IPS DF 4.7 (cell line): ENCODE measurements around the gene FUT2.
"Not testable (repeated sequence)": the region's sequence is repeated elsewhere in the genome, so short reads cannot be mapped to it uniquely, and the experiment has no call there.

Experiments used
- DNase-seq: peaks from one replicate; pipeline ENCODE4 v3.0.0-alpha.2; 2013; ENCODE audit warnings: low spot score; ENCODE audit errors: extremely low read depth

Gene FUT2

DNA sequence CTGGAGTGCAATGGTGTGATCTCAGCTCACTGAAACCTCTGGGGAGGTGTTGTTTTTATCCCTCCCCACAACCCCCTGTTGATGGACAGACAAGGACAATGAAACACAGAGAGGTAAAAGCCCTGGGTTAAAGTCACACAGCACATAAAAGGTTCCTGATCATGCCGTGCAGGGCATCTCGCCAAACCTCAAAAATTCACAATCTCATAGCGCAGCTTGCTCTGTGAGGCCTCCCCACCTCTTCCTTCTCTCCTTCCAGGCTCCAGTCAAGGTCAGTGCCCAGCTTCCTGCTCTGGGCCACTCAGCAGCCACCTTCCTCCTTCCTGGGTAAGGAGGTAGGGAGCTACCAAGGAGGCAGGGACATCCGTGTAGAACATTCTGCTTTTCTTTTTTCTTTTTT lies 2.3 kb downstream of the FUT2 start:
- DNase-seq, result no peak

DNA sequence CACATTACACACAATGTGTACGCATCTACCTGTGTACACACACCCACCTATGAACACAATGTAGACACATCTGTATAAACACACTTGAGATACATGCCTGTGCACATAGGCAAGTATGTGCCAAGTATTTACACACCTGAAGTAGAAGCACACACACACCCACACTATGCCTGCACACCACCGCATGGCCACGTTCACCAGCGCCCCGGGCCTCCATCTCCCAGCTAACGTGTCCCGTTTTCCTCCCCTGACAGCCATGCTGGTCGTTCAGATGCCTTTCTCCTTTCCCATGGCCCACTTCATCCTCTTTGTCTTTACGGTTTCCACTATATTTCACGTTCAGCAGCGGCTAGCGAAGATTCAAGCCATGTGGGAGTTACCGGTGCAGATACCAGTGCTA lies 6.9 kb downstream of the FUT2 start:
- no peak for DNase-seq

GRCh38 chr19:48703316-48703715 lies 7.5 kb downstream of the FUT2 start:
- DNase-seq, result no peak

- no peak for DNase-seq
Observed at GRCh38 chr19:48705431-48705830, 9.7 kb downstream of the FUT2 start.

DNA sequence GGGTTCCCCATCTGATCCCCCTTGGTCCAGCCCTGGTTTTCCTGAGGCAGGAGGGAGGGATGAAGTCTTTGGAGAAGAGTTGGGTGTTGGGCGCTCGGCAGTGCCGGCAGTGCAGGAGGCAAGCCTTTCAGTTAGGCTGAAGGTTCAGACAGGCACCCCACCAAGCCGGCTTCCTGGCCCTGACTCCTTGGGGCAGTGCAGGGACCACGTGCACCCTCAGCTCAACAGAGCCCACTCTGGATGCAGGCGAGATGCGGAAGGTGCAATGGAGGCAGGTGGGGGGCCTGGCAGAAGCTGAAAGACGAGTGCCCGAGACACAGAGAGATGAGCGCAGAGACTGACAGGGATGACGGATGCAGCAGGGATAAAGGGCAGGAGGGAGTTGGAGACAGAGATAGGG lies 12.7 kb downstream of the FUT2 start:
- DNase-seq, result no peak

DNA sequence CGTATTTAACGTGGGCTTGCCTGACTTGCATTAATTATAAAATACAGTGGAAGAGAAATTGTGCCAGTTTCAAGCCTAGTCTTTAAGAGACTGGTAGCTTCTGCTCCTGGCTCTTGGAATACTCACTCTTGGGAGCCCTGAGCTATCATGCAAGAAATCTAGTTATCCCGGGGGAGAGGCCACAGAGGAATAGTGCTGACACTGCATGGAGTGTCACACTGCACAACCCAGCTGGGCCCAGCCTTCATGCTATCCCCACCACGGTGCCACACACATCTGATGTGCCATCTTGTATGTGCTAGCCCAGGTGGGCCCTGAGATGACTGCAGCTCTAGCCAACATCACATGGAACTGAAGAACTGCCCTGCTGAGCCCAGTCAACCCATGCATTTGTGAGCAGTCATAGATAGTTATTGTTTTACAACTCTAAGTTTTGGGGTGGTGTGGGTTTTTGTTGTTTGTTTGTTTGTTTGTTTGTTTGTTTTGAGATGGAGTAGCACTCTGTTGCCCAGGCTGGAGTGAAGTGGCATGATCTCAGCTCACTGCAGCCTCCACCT lies 15.4 kb downstream of the FUT2 start:
- no peak for DNase-seq

- no peak for DNase-seq
Observed at GRCh38 chr19:48713041-48713863, 17.5 kb downstream of the FUT2 start.

DNA sequence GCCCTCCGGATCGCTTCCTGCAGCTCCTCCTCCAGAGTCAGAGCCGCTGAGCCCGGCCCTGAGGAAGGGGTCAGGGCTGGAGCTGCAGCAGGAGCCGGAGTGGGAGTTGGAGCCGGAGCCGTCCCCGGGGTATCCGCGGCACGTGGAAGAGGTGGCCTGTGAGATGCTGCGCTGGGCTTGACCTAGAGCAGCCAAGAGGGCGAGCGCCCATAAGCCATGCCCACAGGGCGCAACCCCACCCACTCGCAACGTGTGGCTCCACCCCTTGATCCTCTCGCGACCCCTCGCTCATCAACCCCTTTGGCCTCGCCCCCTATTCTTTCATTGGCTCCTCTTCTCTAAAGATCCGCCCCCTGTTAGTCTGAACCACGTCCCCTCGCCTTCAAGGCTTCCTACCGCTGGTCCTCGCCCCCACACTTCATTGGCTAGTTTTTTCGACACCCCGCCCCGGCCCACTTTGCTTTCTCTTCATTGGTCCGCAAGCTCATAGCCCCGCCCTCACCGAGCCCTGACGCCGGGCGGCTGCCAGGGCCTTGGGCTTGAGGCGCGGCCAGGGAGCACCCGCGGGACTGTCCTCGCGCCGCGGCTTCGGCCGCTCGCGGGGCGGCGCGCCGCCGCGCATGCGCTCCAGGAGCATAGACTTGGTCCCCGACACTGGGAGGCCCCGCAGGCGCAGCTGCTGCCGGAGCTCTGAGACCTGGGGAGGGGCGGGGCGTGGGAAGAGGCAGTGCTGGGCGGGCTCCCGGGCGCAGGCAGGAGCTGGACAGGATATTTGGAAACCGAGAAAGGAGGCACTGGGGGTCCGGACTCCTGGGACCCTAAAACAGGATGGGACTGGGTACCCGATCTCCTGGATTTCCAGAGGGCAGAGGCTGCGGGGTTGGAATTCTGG lies 18.3 kb downstream of the FUT2 start:
- peak; percentile 90 for DNase-seq

GRCh38 chr19:48714759-48715675 lies 19.2 kb downstream of the FUT2 start:
- DNase-seq, result no peak

- no peak for DNase-seq
Observed at GRCh38 chr19:48715681-48716171, 20.0 kb downstream of the FUT2 start.

- no peak for DNase-seq
Observed at GRCh38 chr19:48716562-48717291, 21.0 kb downstream of the FUT2 start.

- not testable (repeated sequence) for DNase-seq
Observed at GRCh38 chr19:48718106-48718505, 22.3 kb downstream of the FUT2 start.

DNA sequence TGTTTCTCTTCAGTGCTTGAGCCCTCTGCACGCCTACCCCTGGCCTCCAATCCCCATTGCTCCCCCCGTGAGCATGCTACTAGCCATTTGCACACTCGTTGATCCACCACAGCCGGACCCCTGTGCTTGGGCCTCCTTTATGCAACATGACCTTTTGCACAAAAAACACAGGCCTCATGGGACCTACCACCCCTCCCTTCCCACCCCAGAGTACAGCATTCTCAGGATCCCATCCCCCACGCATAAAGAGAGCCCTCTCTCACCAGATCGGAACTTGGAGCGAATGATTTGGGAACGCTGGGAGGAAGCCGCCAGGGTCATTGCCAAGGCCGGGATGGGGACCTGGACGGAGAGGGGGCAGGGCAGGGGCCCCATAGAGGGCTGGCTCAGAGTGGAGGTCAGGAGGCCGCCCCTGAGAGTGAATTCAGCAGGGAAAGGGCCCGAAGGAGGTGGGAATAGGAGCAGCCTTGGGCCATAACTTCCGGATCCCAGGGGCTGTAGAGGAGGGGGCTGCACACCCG lies 23.0 kb downstream of the FUT2 start:
- DNase-seq, result no peak

DNA sequence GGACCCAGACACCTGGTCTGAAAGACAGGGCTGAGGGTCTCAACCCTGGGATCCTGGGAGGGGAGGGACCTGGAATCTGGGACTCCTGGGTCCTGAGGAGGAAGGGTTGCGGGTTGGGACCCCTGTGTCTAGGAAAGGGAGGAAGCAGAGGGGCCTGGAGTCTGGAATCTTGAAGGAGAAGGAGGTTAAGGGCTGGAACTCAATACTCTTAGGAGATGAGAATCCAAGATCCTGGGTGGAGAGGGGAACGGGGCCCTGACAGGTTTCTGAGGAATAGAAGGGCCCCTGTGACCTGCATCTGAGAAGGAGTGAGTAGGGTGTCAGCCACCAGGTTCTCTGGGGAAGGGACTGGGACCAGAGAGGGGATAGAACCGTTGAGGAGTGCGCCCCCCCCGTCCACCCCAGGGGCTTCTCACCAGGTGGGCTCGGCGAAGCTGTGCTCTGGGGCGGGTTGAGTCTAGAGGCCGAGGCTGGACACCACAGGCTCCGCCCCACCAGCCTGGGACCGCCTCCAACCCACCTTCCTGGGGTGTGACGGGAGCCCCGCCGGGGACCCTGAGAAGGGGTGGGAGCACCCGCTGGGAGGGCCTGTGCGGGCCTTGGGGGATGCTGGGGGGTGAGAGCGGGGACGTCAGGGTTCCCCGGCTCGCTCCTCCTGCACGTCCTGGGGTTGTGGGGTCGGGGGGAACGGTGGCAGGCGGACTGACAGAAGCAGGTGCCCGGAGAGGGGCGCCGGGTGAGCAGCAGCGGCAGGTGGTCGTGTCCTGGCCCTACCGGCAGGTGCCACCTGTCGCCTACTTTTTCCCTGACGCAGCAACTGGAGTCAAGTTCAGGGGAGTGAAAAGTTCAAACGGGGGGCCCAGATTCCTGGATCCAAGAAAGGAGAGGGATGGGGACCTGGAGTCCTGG lies 23.7 kb downstream of the FUT2 start, which contains the start of gene MAMSTR:
TSS of gene MAMSTR (minus strand) at position 463 of the 909 bp plus-strand sequence. CDS start 694 bp downstream, outside the sequence.
- DNase-seq, result no peak

DNA sequence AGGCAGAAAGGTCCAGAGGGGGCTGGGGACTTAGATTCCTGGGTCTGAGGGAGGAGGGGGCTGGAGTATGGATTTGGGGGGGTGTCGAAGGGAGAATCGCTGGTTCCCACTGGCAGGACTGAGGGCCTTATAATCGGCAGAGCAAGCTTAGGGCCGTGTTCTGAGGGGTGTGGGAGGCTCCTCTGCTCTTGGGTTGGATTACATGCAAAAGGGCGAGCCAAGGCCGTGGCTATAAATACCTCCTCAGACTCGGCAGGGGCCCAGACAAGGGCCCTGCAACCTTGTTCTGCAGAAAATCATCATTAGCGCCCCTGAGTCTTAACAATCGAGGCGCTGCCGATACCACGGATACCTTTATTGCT lies 24.5 kb downstream of the FUT2 start:
- DNase-seq, result no peak

- DNase-seq, result no peak
Observed at GRCh38 chr19:48720613-48721296, 25.0 kb downstream of the FUT2 start.

- DNase-seq, result no peak
Observed at GRCh38 chr19:48722196-48722708, 26.5 kb downstream of the FUT2 start.
